Caco-2 (cell line): Measurements from ENCODE around the gene ITGA7. TPM values are rescaled to one million over a fixed set of nuclear protein-coding genes. Genes with fewer than 3 reads are reported as not detected.

Experiments used
- BruUV-seq: library from RNA; stranded (reverse); fragments of 400-500 nt; replicated peaks from 2 replicates; lab custom pipeline; 2021; lab: Mats Ljungman, UMichigan
- CTCF ChIA-PET: fragments of 300-600 bp; sonication (Branson Sonifier 250); formaldehyde crosslinking; loops from one replicate; lab custom pipeline; 2022; ENCODE audit warnings: antibody characterized with exemption; lab: Charles Lee
- POLR2A ChIA-PET: fragments of 300-600 bp; sonication (Branson Sonifier 250); formaldehyde crosslinking; loops from one replicate; lab custom pipeline; 2022; ENCODE audit warnings: antibody characterized with exemption; lab: Charles Lee
- DNase-seq, 2 experiments: peaks; one replicate each; pipeline versions ENCODE4 v3.0.0 to v3.0.0-alpha.2; 2020 to 2022
- H3K27me3 ChIP-seq: replicated peaks from 2 replicates; pipeline ENCODE4 v1.6.0; 2011; ENCODE audit warnings: low read length; ENCODE audit not compliant: control insufficient read depth, insufficient read depth
- H3K36me3 ChIP-seq: 2 replicates; pipeline ENCODE4 v1.5.1; 2011; ENCODE audit warnings: low read length; ENCODE audit not compliant: control insufficient read depth, insufficient read depth
- H3K4me1 ChIP-seq: fragments of 250-450 bp; sonication (Bioruptor Pico); 2 replicates; pipeline ENCODE4 v1.5.1; 2020; ENCODE audit warnings: mild to moderate bottlenecking
- H3K4me3 ChIP-seq: 2 replicates; pipeline ENCODE4 v1.5.1; 2011; ENCODE audit warnings: low read depth, mild to moderate bottlenecking, control low read depth, low read length
- H3K9me3 ChIP-seq: fragments of 250-450 bp; sonication (Bioruptor Pico); 2 replicates; pipeline ENCODE4 v1.5.1; 2020; ENCODE audit warnings: mild to moderate bottlenecking, moderate library complexity
- H3K27ac Mint-ChIP-seq: one replicate; pipeline ENCODE4 v1.8.0; 2022; ENCODE audit warnings: mixed read lengths; ENCODE audit not compliant: unreplicated experiment
- H3K27me3 Mint-ChIP-seq: one replicate; pipeline ENCODE4 v1.8.0; 2022; ENCODE audit warnings: mixed read lengths; ENCODE audit not compliant: insufficient read depth, unreplicated experiment
- H3K36me3 Mint-ChIP-seq: one replicate; pipeline ENCODE4 v1.8.0; 2022; ENCODE audit warnings: mild to moderate bottlenecking, mixed read lengths; ENCODE audit not compliant: insufficient read depth, unreplicated experiment
- H3K4me1 Mint-ChIP-seq: one replicate; pipeline ENCODE4 v1.8.0; 2022; ENCODE audit warnings: low read depth, mixed read lengths; ENCODE audit not compliant: unreplicated experiment
- H3K4me3 Mint-ChIP-seq: one replicate; pipeline ENCODE4 v1.8.0; 2022; ENCODE audit warnings: mild to moderate bottlenecking, moderate library complexity, mixed read lengths; ENCODE audit not compliant: unreplicated experiment
- H3K9me3 Mint-ChIP-seq: one replicate; pipeline ENCODE4 v1.8.0; 2022; ENCODE audit warnings: mixed read lengths; ENCODE audit not compliant: unreplicated experiment
- CTCF ChIP-seq, 2 experiments: fragments of 200-600 bp in 1 of 2; IDR thresholded peaks; 1 replicate in 1 of 2; 2 replicates in 1 of 2; pipeline versions ENCODE4 v1.5.1 to v1.8.0; 2011 to 2022; ENCODE audit warnings: antibody characterized with exemption in 1 of 2, control low read depth in 1 of 2, inconsistent platforms in 1 of 2, low read depth in 1 of 2, low read length in 1 of 2, mild to moderate bottlenecking in 1 of 2, moderate library complexity in 1 of 2; ENCODE audit not compliant: insufficient read depth in 1 of 2, severe bottlenecking in 1 of 2, unreplicated experiment in 1 of 2
- intact Hi-C: fragments of 100-400 bp; cut with micrococcal nuclease; formaldehyde crosslinking; loops from one replicate; pipeline ENCODE4 v1.10.0; 2022; ENCODE audit not compliant: unreplicated experiment
- total RNA-seq: library from RNA; stranded (reverse); gene quantifications from 2 replicates; pipeline ENCODE4 v1.2.3, GENCODE V29; 2022

Gene ITGA7
- total RNA-seq, 1 experiment from 2014 or later: 46.1 TPM

GRCh38 chr12:55725556-55725955 is 17.9 kb upstream of the ITGA7 start:
- peaks cover 32% of the 10 kb centered on the region for H3K4me1 ChIP-seq
- no peaks in the 10 kb centered on the region for H3K27me3 ChIP-seq
- CTCF ChIA-PET: interaction anchor here (0.8 to 1.8 kb wide), 4 partner anchors 9 to 92 kb away, joined by 3 to 21 read pairs (median 5); partner anchors contain the start of genes BLOC1S1 and SARNP
- intact Hi-C loops: no loop called here
- Mint-ChIP-seq H3K9me3 (no peaks in the 10 kb centered on the region), H3K4me3 (no peak overlapping the region), H3K27me3 (no peaks in the 10 kb centered on the region), H3K36me3 (peaks cover 64% of the 10 kb centered on the region), H3K4me1 (peaks cover 20% of the 10 kb centered on the region), H3K27ac (peak overlapping the region; percentile 32)
- H3K9me3 ChIP-seq: no peaks in the 10 kb centered on the region
- no peak for DNase-seq
- TF ChIP-seq CTCF (IDR thresholded peaks at IDR 0.05; ENCODE audit: insufficient read depth in 1 of 2, low read depth in 1 of 2, low read length in 1 of 2, severe bottlenecking in 1 of 2, unreplicated experiment in 1 of 2): no peak
- BruUV-seq: no TSS peak
- no peak overlapping the region for H3K4me3 ChIP-seq
- H3K36me3 ChIP-seq: peaks cover 4% of the 10 kb centered on the region
- POLR2A ChIA-PET: no interaction called here

- no peaks in the 10 kb centered on the region for H3K9me3 ChIP-seq
- H3K4me1 ChIP-seq: peaks cover 37% of the 10 kb centered on the region
- H3K4me3 Mint-ChIP-seq: peak overlapping the region; percentile 9
- no peak overlapping the region for H3K27ac Mint-ChIP-seq
- H3K9me3 Mint-ChIP-seq: no peaks in the 10 kb centered on the region
- intact Hi-C loops: loop anchor here (1.0 kb wide), 1 partner anchor 12 kb away; no protein-coding TSS in a partner anchor
- POLR2A ChIA-PET: no interaction called here
- H3K36me3 Mint-ChIP-seq: peaks cover 62% of the 10 kb centered on the region
- TF ChIP-seq CTCF (IDR thresholded peaks at IDR 0.05; ENCODE audit: insufficient read depth in 1 of 2, low read depth in 1 of 2, low read length in 1 of 2, severe bottlenecking in 1 of 2, unreplicated experiment in 1 of 2): no peak
- CTCF ChIA-PET: interaction anchor here (0.8 to 1.9 kb wide), 6 partner anchors 9 to 92 kb away, joined by 3 to 21 read pairs (median 5); partner anchors contain the start of genes BLOC1S1 and SARNP
- peaks cover 4% of the 10 kb centered on the region for H3K36me3 ChIP-seq
- no TSS peak for BruUV-seq
- H3K27me3 Mint-ChIP-seq: no peaks in the 10 kb centered on the region
- no peak for DNase-seq
- H3K27me3 ChIP-seq: no peaks in the 10 kb centered on the region
- no peak overlapping the region for H3K4me3 ChIP-seq
- peaks cover 14% of the 10 kb centered on the region for H3K4me1 Mint-ChIP-seq
These were observed 17.2 kb upstream of the ITGA7 start for GRCh38 chr12:55724940-55725309.

GRCh38 chr12:55724226-55724939 is 16.7 kb upstream of the ITGA7 start:
- no peak overlapping the region for H3K27ac Mint-ChIP-seq
- peak; percentile 67 to 76 for DNase-seq
- CTCF ChIA-PET: interaction anchor here (0.8 to 1.9 kb wide), 6 partner anchors 8 to 93 kb away, joined by 3 to 21 read pairs (median 5); partner anchors contain the start of genes BLOC1S1 and SARNP
- POLR2A ChIA-PET: interaction anchor here (0.6 kb wide), 1 partner anchor 14 kb away, joined by 3 read pairs; no protein-coding TSS in a partner anchor
- Histone ChIP-seq H3K4me3 (no peak overlapping the region), H3K4me1 (peaks cover 39% of the 10 kb centered on the region), H3K9me3 (no peaks in the 10 kb centered on the region), H3K36me3 (peaks cover 4% of the 10 kb centered on the region), H3K27me3 (no peaks in the 10 kb centered on the region)
- peaks cover 56% of the 10 kb centered on the region for H3K36me3 Mint-ChIP-seq
- peaks cover 8% of the 10 kb centered on the region for H3K4me1 Mint-ChIP-seq
- TF ChIP-seq CTCF (IDR thresholded peaks at IDR 0.05; ENCODE audit: insufficient read depth in 1 of 2, low read depth in 1 of 2, low read length in 1 of 2, severe bottlenecking in 1 of 2, unreplicated experiment in 1 of 2): peak; percentile 31 to 72
- peak overlapping the region; percentile 9 for H3K4me3 Mint-ChIP-seq
- no peaks in the 10 kb centered on the region for H3K9me3 Mint-ChIP-seq
- BruUV-seq: no TSS peak
- no peaks in the 10 kb centered on the region for H3K27me3 Mint-ChIP-seq
- intact Hi-C loops: loop anchor here (1.0 kb wide), 1 partner anchor 13 kb away; no protein-coding TSS in a partner anchor
